K562 (cell line): Measurements from ENCODE around the gene SLC19A2. TPM values are rescaled to one million over a fixed set of nuclear protein-coding genes. Genes with fewer than 3 reads are reported as not detected.

Experiments
- KDM2B ChIP-seq: fragments of 250-450 bp; sonication (Bioruptor Pico); IDR thresholded peaks from 2 replicates; pipeline ENCODE4 v1.8.0; 2021; ENCODE audit warnings: mild to moderate bottlenecking, moderate library complexity
- MYNN ChIP-seq, 2 experiments: sonication (generic); formaldehyde crosslinking in 1 of 2; IDR thresholded peaks; 2 replicates each; pipeline versions ENCODE4 v1.5.0 to v1.6.1; 2016 to 2020; ENCODE audit warnings: antibody characterized with exemption in 1 of 2, missing genetic modification reagents in 1 of 2
- RBM15 ChIP-seq: fragments of 200-400 bp; formaldehyde crosslinking; IDR thresholded peaks from 2 replicates; pipeline ENCODE4 v1.6.1; 2018; ENCODE audit warnings: mild to moderate bottlenecking, low read length, moderate library complexity; ENCODE audit not compliant: insufficient read depth
- SP2 ChIP-seq: IDR thresholded peaks from 2 replicates; pipeline ENCODE4 v1.6.1; 2011; ENCODE audit warnings: mild to moderate bottlenecking, low read depth, low read length, moderate library complexity; ENCODE audit not compliant: poor library complexity, severe bottlenecking; ENCODE audit errors: extremely low read depth
- TAF15 ChIP-seq: fragments of 200-400 bp; formaldehyde crosslinking; IDR thresholded peaks from 2 replicates; pipeline ENCODE4 v1.6.1; 2017; ENCODE audit warnings: mild to moderate bottlenecking, low read depth, low read length, moderate library complexity
- ZFP1 ChIP-seq: fragments of 450-650 bp; formaldehyde crosslinking; IDR thresholded peaks from 2 replicates; pipeline ENCODE4 v1.4.0; 2020; ENCODE audit warnings: mild to moderate bottlenecking, mixed read lengths
- ZNF644 ChIP-seq: fragments of 200-800 bp; sonication (Bioruptor generic); IDR thresholded peaks from 2 replicates; pipeline ENCODE4 v1.6.1; 2016; ENCODE audit warnings: low read depth, missing genetic modification characterization, missing compliant biosample characterization
- polyA plus RNA-seq, 8 experiments: library from polyadenylated mRNA; depleted of rRNA in 4 of 8; stranded (reverse) in 5 of 8; unstranded in 3 of 8; fragments of >200 nt; fragmentation: Nextera tagmentation in 2 of 8; fragmentation: Illumina TruSeq in 1 of 8; extraction: Ambion mirVana in 2 of 8; extraction: Trizol in 1 of 8; gene quantifications; 2 replicates each; pipeline versions ENCODE4 v1.2.1 to v1.2.3, GENCODE V29; 2011 to 2014; ENCODE audit warnings: inconsistent platforms in 1 of 8, missing spikeins in 1 of 8
- total RNA-seq, 7 experiments: library from RNA; depleted of rRNA in 6 of 7; stranded (reverse); fragments of >200 nt in 6 of 7; fragmentation: Illumina TruSeq in 2 of 7; extraction: Trizol in 2 of 7; gene quantifications; 2 replicates each; pipeline versions ENCODE4 v1.2.1 to v1.2.3, GENCODE V29; 2011 to 2021; ENCODE audit warnings: low replicate concordance in 1 of 7
- TF ChIP-seq, protein P1 (sequence below): fragments of 250-450 bp; sonication (Bioruptor Pico); IDR thresholded peaks from 2 replicates; pipeline ENCODE4 v1.8.0; 2022; ENCODE audit warnings: moderate library complexity, mild to moderate bottlenecking, inconsistent platforms
- TF ChIP-seq, protein P2 (sequence below): fragments of 250-450 bp; sonication (Bioruptor Pico); IDR thresholded peaks from 2 replicates; pipeline ENCODE4 v1.9.0; 2021; ENCODE audit warnings: mild to moderate bottlenecking, inconsistent platforms
- TF ChIP-seq, protein P3 (sequence below), 2 experiments: fragments of 450-650 bp; formaldehyde crosslinking in 1 of 2; IDR thresholded peaks; 2 replicates each; pipeline versions ENCODE4 v1.4.0 to v1.6.1; 2014 to 2020; ENCODE audit warnings: mild to moderate bottlenecking in 2 of 2, borderline replicate concordance in 1 of 2, low read depth in 1 of 2
- TF ChIP-seq, protein P4 (sequence below), 2 experiments: IDR thresholded peaks; 2 replicates each; pipeline ENCODE4 v1.6.1; 2012; ENCODE audit warnings: improper control_type of control experiment in 2 of 2, low read depth in 2 of 2, low read length in 2 of 2, borderline replicate concordance in 1 of 2

The SLC19A2 gene
- total and polyA plus RNA-seq, 9 of the 15 experiments (the other 6 are each of a cell fraction or from before 2014, with no cell fraction given), result 7.4 to 42.8 (median 19.2) TPM

DNA sequence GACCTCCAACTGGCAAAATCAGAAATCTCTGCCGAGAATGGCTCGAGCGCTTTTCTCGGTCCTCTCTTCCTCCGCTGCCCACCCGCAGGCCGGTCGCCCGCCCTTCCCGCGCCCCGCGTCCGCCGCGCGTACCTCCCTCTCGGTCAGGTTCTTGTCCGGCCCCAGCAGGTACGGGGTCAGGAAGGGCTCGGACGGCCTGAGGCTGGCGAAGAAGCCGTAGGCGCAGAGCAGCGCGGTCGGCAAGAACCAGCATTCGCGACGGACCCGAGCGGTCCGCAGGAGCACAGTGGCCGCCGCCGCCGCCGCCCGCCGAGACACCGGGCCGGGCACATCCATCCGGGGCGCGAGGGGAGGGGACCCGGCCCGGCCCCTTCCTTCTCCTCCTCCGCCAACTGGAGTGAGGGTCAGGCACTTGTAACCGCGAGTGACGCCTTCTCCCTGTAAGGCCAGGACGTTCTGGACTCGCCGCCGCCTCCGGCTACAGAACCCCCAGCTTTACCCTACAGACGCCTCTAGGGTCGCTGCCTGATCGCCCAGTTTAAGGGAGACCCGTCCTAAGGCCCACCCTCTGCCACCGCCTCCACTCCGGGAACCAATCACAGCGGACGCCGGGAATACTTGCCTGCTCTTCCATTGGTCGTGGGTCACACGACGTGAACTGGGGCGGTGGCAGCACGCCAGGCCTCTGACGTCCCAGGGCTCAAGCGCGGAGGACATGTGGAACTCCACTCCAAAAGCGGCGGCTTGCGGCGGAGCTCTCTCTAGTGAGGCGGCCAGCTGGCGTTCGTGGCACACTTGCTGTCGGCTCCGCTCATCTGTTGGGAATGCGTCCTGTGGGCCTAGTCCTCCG, at the start of gene SLC19A2 (continued):
- TF ChIP-seq, protein P1, sequence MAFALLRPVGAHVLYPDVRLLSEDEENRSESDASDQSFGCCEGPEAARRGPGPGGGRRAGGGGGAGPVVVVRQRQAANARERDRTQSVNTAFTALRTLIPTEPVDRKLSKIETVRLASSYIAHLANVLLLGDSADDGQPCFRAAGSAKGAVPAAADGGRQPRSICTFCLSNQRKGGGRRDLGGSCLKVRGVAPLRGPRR (CRISPR knock-in tag), result no peak
- TF ChIP-seq ZFP1 (no peak), SP2 (peak; percentile 56), RBM15 (no peak), KDM2B (CRISPR knock-in tag) (0 out of 2 replicates have a peak, but pooled peaks have one; percentile 83), TAF15 (no peak), ZNF644 (no peak), MYNN (IDR thresholded peaks at IDR 0.05) (no peak; the same call in 1 of the 2 replicates), MYNN (CRISPR knock-in tag; IDR thresholded peaks at IDR 0.05) (no peak)
- TF ChIP-seq, protein P2, sequence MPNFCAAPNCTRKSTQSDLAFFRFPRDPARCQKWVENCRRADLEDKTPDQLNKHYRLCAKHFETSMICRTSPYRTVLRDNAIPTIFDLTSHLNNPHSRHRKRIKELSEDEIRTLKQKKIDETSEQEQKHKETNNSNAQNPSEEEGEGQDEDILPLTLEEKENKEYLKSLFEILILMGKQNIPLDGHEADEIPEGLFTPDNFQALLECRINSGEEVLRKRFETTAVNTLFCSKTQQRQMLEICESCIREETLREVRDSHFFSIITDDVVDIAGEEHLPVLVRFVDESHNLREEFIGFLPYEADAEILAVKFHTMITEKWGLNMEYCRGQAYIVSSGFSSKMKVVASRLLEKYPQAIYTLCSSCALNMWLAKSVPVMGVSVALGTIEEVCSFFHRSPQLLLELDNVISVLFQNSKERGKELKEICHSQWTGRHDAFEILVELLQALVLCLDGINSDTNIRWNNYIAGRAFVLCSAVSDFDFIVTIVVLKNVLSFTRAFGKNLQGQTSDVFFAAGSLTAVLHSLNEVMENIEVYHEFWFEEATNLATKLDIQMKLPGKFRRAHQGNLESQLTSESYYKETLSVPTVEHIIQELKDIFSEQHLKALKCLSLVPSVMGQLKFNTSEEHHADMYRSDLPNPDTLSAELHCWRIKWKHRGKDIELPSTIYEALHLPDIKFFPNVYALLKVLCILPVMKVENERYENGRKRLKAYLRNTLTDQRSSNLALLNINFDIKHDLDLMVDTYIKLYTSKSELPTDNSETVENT (CRISPR knock-in tag), result peak; percentile 75; the same call in 1 of the 2 replicates
- TF ChIP-seq, protein P3, sequence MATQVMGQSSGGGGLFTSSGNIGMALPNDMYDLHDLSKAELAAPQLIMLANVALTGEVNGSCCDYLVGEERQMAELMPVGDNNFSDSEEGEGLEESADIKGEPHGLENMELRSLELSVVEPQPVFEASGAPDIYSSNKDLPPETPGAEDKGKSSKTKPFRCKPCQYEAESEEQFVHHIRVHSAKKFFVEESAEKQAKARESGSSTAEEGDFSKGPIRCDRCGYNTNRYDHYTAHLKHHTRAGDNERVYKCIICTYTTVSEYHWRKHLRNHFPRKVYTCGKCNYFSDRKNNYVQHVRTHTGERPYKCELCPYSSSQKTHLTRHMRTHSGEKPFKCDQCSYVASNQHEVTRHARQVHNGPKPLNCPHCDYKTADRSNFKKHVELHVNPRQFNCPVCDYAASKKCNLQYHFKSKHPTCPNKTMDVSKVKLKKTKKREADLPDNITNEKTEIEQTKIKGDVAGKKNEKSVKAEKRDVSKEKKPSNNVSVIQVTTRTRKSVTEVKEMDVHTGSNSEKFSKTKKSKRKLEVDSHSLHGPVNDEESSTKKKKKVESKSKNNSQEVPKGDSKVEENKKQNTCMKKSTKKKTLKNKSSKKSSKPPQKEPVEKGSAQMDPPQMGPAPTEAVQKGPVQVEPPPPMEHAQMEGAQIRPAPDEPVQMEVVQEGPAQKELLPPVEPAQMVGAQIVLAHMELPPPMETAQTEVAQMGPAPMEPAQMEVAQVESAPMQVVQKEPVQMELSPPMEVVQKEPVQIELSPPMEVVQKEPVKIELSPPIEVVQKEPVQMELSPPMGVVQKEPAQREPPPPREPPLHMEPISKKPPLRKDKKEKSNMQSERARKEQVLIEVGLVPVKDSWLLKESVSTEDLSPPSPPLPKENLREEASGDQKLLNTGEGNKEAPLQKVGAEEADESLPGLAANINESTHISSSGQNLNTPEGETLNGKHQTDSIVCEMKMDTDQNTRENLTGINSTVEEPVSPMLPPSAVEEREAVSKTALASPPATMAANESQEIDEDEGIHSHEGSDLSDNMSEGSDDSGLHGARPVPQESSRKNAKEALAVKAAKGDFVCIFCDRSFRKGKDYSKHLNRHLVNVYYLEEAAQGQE (IDR thresholded peaks at IDR 0.05; ENCODE audit: borderline replicate concordance), result no peak; the same call in 1 of the 2 replicates
- TF ChIP-seq, protein P3 (CRISPR knock-in tag; IDR thresholded peaks at IDR 0.05; ENCODE audit: low read depth), result 0 out of 2 replicates have a peak, but pooled peaks have one; percentile 16
- TF ChIP-seq, protein P4, sequence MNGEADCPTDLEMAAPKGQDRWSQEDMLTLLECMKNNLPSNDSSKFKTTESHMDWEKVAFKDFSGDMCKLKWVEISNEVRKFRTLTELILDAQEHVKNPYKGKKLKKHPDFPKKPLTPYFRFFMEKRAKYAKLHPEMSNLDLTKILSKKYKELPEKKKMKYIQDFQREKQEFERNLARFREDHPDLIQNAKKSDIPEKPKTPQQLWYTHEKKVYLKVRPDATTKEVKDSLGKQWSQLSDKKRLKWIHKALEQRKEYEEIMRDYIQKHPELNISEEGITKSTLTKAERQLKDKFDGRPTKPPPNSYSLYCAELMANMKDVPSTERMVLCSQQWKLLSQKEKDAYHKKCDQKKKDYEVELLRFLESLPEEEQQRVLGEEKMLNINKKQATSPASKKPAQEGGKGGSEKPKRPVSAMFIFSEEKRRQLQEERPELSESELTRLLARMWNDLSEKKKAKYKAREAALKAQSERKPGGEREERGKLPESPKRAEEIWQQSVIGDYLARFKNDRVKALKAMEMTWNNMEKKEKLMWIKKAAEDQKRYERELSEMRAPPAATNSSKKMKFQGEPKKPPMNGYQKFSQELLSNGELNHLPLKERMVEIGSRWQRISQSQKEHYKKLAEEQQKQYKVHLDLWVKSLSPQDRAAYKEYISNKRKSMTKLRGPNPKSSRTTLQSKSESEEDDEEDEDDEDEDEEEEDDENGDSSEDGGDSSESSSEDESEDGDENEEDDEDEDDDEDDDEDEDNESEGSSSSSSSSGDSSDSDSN (IDR thresholded peaks at IDR 0.05; ENCODE audit: borderline replicate concordance in 1 of 2, low read depth in 2 of 2, low read length in 2 of 2), result peak; percentile 52 to 82; a peak in 3 of 4 replicates
